GM21786 (cell line): ENCODE results near the gene RBM5.

Experiments used
- ATAC-seq: cut with Tn5 transposase; IDR thresholded peaks from one replicate; pipeline ENCODE4 v1.9.1; 2021; ENCODE audit not compliant: unreplicated experiment

The RBM5 gene

GRCh38 chr3:50121072-50122032 lies 32.6 kb downstream of the RBM5 start:
- peak; percentile 72 for ATAC-seq

- no peak for ATAC-seq
Measured at GRCh38 chr3:50122071-50122470, 33.4 kb downstream of the RBM5 start.

DNA sequence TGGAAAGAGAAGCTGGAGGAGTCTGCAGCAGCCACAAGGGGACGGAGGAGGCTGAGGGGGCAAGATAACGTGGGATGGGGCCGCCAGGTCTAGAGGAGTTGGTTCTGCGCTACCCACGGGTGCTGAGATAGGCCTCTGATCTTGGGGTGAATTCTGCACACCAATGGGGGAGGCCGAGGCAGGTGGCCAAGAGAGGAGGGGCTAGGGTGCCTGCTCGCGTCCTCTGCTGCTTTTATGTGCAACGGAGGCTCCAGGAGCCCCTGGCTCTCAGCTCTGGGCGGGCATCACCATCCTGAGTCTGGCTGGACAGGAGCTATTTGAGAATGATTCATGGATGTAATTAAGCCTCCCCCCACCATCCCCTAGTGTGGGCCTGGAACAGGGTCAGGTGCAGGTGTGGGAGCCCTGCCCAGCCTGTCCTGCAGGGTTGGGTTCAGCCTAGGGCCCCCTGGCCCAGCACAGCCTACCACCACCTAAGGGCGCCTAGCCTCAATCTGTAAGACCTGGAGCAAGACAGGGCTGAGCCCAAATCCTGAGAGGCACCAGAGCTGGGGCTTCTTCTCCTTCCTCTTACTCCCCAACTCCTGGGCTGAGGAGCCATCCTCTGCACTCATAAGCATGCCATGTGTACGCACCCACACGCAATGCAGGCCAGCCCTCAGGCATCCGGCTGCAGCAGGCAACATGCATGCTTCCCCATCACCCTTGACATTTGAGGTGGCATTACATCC lies 34.1 kb downstream of the RBM5 start:
- no peak for ATAC-seq

DNA sequence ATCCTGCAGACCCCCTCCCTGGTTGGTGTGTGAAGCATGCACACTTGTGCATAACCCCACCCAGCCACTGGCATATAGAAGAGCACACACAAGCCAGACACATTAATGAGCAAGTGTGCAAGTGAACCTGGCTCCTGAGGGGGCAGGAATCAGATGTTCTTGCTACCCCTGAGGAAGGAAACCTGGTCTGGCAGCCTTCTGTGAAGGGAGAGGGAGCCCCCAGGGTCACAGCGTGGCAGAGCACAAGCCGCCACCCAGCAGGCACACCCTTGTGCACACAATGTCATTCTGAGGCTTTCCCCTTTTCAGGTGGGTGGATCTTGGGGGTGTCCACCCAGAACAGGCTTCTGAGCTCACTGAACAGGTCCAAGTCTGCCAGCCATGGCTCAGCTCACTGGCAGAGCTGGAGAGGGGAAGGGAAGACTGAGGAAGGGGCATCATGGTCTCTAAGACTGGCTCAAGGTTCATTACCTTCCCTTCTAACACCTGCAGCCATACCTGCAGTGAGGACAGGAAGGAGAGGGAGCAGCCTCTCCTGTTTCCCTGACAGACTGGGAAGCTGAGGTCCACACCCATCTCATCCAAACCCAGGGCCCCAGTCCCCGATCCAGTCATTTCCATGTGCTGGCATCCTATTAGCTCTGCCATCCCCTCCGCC lies 34.8 kb downstream of the RBM5 start:
- ATAC-seq = no peak

- no peak for ATAC-seq
Measured at GRCh38 chr3:50124052-50124799, 35.5 kb downstream of the RBM5 start.

DNA sequence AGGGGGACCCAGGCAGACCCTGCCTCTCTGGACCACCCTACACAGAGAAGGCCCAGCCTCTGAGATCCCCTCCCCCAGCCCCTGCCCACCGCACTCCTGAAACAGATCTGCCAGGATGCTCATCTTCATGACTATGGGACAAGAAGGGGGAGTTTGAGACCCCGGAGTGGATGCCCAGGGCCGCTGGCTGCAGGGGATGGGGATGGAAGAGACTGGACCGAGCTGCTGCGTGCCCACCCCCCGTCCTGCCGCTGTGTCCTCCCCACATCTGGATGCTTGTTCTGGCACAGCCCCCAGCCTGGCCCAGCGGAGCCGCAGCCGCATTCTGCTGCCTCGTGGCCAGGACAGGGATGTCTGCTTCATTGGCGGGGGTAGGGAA lies 36.1 kb downstream of the RBM5 start:
- no peak for ATAC-seq

DNA sequence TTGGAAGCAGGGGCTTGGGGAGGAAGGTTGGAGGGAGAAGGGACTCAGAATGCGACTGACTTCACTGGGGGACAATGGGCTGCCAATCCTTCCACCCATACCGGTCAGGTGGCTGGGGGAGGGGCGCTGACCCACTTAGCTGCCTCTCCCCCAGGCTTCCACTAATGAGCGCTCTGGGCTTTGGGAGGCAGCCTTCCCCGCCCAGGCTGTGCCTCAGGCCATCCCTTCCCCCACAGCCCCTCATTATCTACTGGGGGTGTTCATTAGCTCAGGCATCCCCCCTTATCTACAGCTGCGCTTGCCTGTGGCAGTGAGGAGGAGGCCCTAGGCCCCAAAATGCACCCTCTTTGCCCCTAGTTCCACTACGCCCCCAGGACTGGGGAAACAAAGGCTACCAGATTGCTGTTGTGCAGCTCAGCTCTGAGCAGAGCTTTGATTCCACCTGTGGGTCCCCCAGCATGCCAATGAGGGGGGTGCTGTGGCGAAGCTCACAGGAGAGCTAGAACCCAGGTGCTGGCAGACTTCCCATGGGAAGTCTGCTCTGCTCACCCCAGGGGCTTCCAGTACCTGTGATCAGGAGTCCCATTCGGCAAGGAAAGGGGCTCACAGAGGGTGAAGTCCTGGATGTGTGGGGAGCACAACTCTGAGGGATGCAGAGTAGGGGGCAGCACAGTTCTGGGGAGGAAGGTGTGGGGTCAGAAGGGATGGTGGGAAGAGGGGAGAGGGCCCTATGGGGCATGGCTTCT lies 37.0 kb downstream of the RBM5 start:
- no peak for ATAC-seq

DNA sequence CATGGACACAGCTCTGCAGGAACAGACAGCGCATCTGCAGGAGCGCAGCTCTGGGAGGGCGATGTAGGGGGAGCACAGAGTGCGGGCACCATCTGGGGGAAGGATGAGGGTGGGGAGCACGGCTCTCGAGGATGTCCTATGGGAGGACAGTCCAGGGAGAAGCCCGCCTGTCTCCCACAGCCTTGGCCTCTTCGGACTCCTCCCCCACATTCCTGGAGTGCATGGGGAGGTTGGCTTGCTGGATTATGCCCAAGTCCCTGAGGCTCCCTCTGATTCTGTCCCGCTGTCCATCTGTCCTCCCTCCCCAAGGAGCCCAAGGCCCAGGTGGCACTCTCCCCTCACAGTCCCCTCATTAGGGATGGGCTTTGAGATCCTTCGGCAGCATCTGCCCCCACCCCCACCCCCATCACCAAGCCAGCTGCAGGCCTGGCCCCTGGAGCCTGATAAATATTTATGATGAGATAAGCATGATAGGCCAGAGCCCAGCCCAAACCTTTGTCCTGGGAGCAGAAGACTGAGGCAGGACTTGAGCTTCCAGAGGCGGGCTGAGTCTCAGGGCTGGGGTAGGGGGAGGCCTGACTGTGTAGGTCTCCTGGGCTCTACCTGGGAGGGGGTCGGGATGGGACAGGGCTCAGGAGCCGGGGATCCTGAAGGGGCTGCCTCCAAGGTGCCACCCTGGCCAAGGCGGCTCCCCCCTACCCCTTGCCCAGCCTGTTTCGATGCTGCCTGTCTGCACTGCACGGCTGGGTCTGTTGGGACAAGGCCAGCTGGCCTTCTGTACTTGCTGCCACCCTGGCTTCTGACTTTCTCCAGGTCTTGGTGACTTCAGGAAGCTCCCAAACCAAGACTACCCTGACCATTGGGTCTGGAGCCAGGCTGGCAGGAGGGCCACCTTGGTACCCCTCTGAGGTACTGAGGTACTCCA lies 37.8 kb downstream of the RBM5 start:
- no peak for ATAC-seq

- ATAC-seq = no peak
Measured at GRCh38 chr3:50127251-50127691, 38.6 kb downstream of the RBM5 start.

GRCh38 chr3:50128001-50128400 lies 39.3 kb downstream of the RBM5 start:
- no peak for ATAC-seq

GRCh38 chr3:50130436-50130835 lies 41.7 kb downstream of the RBM5 start:
- no peak for ATAC-seq

- ATAC-seq = no peak
Measured at GRCh38 chr3:50132421-50133282, 43.9 kb downstream of the RBM5 start.

DNA sequence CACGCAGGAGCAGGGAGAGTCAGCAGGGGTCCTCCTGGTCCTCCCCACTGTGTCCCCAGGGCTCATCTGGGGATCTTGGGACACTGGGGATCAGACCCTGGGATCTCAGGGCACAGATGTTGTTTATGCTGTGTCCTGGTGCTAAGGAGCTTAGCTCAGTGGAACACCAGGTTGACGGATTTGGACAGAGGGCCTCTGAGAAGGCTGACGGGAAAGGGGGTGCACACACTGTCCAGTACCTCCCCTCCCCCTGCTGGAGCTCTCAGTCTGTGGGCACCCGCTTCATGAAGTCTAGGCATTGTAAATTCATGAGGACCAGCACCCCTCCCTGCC lies 44.5 kb downstream of the RBM5 start:
- ATAC-seq = no peak

GRCh38 chr3:50134367-50134766 lies 45.6 kb downstream of the RBM5 start:
- ATAC-seq = no peak

DNA sequence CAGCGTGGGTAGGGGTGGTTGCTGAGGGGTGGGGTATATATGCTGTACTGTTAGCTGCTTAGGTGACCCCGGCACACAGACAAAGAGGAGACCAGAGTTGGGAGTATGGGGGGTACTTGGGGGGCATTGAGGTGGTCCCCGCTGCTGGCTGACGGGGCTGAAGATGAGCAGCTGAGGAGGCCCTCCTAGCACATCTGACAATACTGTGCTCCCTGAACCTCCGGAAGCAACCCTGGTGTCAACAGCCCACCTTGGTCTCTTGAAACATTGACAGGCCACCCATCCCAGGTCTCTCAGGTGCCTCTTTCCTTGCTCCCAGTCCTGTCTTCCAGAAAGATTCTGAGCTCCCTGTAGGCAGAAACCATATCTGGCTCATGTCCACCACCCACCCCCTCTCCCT lies 47.2 kb downstream of the RBM5 start:
- no peak for ATAC-seq

GRCh38 chr3:50136714-50137405 lies 48.1 kb downstream of the RBM5 start:
- no peak for ATAC-seq

DNA sequence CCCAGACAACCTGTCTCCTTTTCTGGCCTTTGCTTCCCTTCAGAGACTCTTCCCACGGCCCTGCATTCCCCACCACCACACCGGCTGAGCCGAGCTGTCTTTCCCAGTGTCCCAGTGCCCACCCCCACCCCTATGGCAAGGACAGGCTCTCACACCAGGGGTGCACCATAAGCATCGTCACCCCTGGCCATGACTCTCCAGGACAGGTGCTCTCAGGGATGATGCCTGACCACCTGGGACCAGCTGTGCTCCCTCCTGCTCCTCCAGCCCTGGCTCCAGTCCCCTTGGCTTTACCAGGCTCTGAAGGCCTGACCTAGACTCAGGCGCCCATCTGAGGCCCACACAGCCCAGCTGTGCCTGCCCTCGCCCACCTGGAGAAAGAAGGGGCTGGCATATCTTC lies 48.8 kb downstream of the RBM5 start:
- no peak for ATAC-seq
